ENCODE measurements around the gene GMPR. TPM values are rescaled to one million over a fixed set of nuclear protein-coding genes. Genes with fewer than 3 reads are reported as not detected.

Gene GMPR
- polyA plus RNA-seq, 1 experiment, result 8.3 TPM

- CTCF ChIA-PET, result interaction anchor here (0.6 to 9.1 kb wide), 7 partner anchors 15 to 775 kb away, joined by 3 to 70 read pairs (median 4); no protein-coding TSS in a partner anchor
- no peaks in the 10 kb centered on the region for H3K27me3 ChIP-seq (ENCODE audit: control insufficient read depth, insufficient read depth, low read length)
- peak; percentile 71 for DNase-seq (ENCODE audit: low read depth)
- POLR2A ChIA-PET, result no interaction called here
- no peak overlapping the region for H3K4me3 ChIP-seq (ENCODE audit: low read depth, low read length)
- no peaks in the 10 kb centered on the region for H3K36me3 ChIP-seq (ENCODE audit: control insufficient read depth, insufficient read depth, low read length)
- no peak for TF ChIP-seq CTCF (IDR thresholded peaks at IDR 0.05; ENCODE audit: insufficient read depth, low read depth, low read length)
Measured at GRCh38 chr6:16318538-16318937, 80.2 kb downstream of the GMPR start.

DNA sequence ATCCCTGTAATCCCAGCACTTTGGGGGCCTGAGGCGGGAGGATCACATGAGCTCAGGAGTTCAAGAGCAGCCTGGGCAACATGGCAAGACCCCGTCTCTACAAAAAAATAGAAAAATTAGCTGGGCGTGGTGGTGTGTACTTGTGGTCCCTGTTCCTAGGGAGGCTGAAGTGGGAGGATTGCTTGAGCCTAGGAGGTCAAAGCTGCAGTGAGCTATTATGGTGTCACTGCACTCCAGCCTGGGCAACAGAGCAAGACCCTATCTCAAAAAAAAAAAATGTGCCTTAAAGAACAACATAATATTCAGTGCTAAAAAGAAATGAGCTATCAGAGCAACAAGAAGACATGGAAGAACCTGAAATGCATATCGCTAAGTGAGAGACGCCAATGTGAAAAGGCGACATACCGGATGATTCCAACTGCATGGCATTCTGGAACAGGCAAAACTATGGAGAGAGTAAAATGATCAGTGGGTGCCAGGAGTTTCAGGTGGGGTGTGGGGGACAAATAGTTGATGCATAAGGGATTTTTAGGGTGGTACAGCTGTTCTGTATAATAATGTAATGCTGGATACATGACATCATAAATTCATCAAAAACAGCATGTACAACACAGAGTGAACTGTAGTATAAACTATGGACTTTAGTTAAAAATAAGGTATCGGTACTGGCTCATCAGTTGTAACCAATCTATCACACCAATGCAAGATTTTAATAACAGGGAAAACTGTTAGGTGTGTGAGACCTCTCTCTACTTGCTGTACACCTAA is 80.8 kb downstream of the GMPR start:
- ChIA-PET CTCF (interaction anchor here (0.6 to 9.1 kb wide), 7 partner anchors 14 to 446 kb away, joined by 3 to 70 read pairs (median 4); no protein-coding TSS in a partner anchor), POLR2A (no interaction called here)
- no peak for DNase-seq (ENCODE audit: low read depth)
- TF ChIP-seq CTCF (IDR thresholded peaks at IDR 0.05; ENCODE audit: insufficient read depth, low read depth, low read length), result no peak
- Histone ChIP-seq H3K36me3 (ENCODE audit: control insufficient read depth, insufficient read depth, low read length) (no peaks in the 10 kb centered on the region), H3K27me3 (ENCODE audit: control insufficient read depth, insufficient read depth, low read length) (no peaks in the 10 kb centered on the region), H3K4me3 (ENCODE audit: low read depth, low read length) (no peak overlapping the region)

DNA sequence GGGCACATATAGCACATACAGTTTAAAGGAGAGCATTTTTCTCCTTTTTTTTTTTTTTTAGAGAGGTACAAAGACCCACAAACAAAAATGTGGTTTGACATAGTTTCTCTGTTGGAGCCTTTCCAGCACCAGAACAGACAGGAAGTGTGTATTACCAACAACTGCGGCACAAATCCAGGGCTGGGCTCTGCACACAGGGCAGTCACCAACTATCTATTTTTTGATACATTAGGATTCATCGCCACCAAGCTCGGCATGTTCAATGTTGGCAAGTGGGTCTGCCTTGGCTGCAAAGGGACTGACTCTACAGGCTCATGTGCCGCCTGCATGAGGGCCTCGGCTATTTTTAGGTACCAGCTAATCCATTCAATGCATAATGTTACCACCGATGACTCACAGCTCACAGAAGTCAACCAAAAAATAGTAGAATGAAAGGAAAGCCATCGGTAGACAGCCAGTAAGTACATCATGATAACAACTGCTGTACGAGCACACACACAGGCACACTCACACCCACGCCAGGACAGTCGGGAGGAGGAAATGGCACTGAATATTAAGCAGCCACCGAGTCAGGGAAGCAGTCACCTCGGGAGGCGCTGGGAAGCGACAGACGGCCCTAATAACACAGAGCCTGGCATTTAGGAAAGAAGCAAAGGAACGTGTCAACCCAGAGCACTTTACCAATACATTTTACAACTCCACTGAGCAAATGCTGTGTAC is 81.6 kb downstream of the GMPR start:
- Histone ChIP-seq H3K36me3 (ENCODE audit: control insufficient read depth, insufficient read depth, low read length) (no peaks in the 10 kb centered on the region), H3K27me3 (ENCODE audit: control insufficient read depth, insufficient read depth, low read length) (no peaks in the 10 kb centered on the region), H3K4me3 (ENCODE audit: low read depth, low read length) (no peak overlapping the region)
- no peak for TF ChIP-seq CTCF (IDR thresholded peaks at IDR 0.05; ENCODE audit: insufficient read depth, low read depth, low read length)
- ChIA-PET POLR2A (no interaction called here), CTCF (interaction anchor here (1.8 to 9.1 kb wide), 2 partner anchors 13 to 90 kb away, joined by 5 to 70 read pairs; no protein-coding TSS in a partner anchor)
- DNase-seq (ENCODE audit: low read depth), result peak; percentile 87

GRCh38 chr6:16320533-16321340 is 82.3 kb downstream of the GMPR start:
- CTCF ChIA-PET, result interaction anchor here (1.8 to 9.1 kb wide), 2 partner anchors 12 to 89 kb away, joined by 5 to 70 read pairs; no protein-coding TSS in a partner anchor
- no peak for TF ChIP-seq CTCF (IDR thresholded peaks at IDR 0.05; ENCODE audit: insufficient read depth, low read depth, low read length)
- DNase-seq (ENCODE audit: low read depth), result no peak
- Histone ChIP-seq H3K36me3 (ENCODE audit: control insufficient read depth, insufficient read depth, low read length) (no peaks in the 10 kb centered on the region; the same call in 1 of the 2 replicates), H3K27me3 (ENCODE audit: control insufficient read depth, insufficient read depth, low read length) (no peaks in the 10 kb centered on the region), H3K4me3 (ENCODE audit: low read depth, low read length) (no peak overlapping the region)
- POLR2A ChIA-PET, result no interaction called here

Measured in BJ (cell line).